D721Med (cell line): Measurements from ENCODE around the gene ALKBH8.
A peak's percentile ranks its signal among the peaks of the same experiment; 100 is the strongest.

Experiments used
- DNase-seq: peaks from one replicate; pipeline ENCODE4 v3.0.0; 2011; ENCODE audit warnings: low spot score; ENCODE audit not compliant: insufficient read length
- FAIRE-seq: peaks from 2 replicates; lab custom pipeline; 2011; peaks lifted over from hg19 to GRCh38; lab: Jason Lieb, UNC
- TF ChIP-seq, protein P1 (sequence below): IDR thresholded peaks from 2 replicates; pipeline ENCODE4 v1.5.1; 2012; ENCODE audit warnings: mild to moderate bottlenecking, control low read depth; ENCODE audit not compliant: insufficient read depth; ENCODE audit errors: missing control alignments

Gene ALKBH8, protein sequence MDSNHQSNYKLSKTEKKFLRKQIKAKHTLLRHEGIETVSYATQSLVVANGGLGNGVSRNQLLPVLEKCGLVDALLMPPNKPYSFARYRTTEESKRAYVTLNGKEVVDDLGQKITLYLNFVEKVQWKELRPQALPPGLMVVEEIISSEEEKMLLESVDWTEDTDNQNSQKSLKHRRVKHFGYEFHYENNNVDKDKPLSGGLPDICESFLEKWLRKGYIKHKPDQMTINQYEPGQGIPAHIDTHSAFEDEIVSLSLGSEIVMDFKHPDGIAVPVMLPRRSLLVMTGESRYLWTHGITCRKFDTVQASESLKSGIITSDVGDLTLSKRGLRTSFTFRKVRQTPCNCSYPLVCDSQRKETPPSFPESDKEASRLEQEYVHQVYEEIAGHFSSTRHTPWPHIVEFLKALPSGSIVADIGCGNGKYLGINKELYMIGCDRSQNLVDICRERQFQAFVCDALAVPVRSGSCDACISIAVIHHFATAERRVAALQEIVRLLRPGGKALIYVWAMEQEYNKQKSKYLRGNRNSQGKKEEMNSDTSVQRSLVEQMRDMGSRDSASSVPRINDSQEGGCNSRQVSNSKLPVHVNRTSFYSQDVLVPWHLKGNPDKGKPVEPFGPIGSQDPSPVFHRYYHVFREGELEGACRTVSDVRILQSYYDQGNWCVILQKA

DNA sequence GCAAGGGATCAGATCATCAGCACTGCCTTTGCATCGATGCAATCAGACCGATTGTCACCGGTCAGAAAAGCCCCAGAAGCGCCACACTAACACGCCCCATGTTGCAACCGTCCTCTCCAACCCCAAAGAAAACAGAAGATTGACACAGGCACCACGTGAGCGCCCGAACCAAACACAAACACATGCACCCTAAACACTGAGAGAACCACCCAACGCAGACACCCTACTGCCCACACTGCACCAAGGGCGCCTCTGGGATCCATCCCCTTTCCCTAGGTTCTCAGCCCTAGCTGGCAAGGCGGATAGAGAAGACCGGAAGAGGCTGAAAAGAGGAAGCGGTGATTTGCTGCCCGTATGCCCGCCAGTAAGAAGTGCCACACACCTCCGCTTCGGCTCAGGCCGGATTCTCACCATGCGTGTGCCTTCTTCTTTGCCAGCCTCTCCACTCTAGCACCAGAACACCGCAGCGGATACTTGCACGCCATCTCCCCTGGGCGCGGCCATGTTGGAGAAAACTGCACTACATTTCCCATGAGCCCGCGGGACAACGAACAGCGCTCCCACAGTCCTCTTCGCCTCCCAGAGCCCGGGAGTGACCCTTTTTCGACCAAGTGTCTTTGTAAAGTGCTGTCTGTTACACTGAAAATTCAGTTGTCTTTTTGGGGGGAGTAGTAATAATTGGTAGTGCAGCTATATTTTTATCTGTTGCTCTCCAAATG, at the start of gene ALKBH8:
Gene ALKBH8, minus strand, starts transcription at position 517 of the 719 bp plus-strand sequence. CDS start 4,842 bp downstream, outside the sequence.
- TF ChIP-seq, protein P1, sequence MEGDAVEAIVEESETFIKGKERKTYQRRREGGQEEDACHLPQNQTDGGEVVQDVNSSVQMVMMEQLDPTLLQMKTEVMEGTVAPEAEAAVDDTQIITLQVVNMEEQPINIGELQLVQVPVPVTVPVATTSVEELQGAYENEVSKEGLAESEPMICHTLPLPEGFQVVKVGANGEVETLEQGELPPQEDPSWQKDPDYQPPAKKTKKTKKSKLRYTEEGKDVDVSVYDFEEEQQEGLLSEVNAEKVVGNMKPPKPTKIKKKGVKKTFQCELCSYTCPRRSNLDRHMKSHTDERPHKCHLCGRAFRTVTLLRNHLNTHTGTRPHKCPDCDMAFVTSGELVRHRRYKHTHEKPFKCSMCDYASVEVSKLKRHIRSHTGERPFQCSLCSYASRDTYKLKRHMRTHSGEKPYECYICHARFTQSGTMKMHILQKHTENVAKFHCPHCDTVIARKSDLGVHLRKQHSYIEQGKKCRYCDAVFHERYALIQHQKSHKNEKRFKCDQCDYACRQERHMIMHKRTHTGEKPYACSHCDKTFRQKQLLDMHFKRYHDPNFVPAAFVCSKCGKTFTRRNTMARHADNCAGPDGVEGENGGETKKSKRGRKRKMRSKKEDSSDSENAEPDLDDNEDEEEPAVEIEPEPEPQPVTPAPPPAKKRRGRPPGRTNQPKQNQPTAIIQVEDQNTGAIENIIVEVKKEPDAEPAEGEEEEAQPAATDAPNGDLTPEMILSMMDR: no peak
- DNase-seq (no peak), FAIRE-seq (no peak)

DNA sequence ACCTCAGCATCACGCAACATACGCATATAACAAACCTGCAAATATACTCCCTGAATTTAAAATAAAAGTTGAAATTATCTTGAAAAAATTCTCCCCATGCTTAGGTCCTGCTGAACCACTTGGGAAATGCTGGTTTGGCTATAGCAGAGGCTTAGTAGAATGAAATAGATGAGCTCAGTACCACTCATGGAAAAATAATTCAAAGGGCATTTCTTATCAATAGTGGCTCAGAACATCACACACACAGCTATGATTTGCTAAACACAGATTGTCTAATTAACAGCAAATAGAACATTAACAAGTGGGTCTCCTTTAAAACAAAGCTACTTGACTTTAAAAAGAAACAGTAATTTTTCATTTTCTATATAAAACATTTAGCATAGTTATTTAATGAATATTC, 46.9 kb upstream of the ALKBH8 start:
- no peak for FAIRE-seq
- DNase-seq: no peak
- TF ChIP-seq, protein P1: no peak

DNA sequence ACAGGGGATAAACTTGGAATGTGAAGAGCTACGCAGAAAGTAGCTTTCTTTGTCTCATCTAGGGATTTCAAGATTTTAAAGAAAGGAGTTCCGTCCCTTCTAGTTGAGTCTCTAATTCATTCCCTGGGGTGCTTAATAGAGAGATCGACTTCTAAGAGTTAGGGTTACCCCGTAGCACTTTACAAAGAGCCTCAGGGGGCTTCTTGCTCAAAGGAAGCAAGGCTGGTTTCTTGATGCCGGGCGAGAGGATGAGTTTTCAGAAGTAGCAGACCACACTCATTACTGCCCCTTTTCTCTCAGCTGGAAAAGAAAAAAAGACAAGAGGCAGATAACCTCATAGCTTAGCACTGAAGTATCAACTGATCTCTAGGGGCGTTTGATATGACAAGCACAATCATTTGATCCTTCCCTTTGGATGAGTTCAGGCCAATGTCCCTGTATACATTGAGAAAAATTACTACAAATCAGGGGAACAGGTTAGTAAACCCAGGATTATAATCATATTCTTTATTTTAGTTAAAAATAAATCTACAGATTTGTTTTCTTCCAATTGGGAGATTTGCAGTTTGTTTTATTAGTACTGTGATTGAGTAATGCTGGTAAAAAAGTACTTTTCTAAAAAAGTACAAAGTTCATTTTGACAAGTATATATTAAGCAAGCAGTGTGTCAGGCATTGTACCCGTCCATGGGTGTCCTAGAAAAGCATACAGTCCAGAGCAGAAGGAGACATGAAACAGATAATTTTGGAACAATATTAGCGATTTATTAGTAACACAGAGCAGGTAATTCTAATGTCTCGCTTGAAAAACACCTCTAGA, 44.1 kb upstream of the ALKBH8 start:
- FAIRE-seq (no peak), DNase-seq (no peak)
- TF ChIP-seq, protein P1: no peak

DNA sequence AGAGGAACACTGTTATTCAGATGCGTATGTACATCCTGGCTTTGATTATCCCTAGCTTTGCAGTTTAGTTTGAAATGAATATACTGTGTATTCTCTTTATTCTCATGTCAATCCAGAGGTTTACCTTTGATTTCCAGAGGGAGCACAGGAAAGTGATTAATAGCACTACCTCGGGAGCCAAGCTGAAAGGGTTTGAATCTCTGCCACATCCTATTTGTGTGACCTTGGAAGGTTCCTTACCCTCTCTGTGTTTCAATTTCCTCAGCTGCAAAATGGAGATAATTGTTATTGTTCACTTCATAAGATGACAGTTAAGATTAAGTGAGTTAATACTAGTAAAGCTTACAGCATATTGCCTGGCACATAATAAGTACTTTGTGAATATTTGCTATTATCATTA, 43.3 kb upstream of the ALKBH8 start:
- no peak for FAIRE-seq
- DNase-seq: no peak
- TF ChIP-seq, protein P1: no peak

DNA sequence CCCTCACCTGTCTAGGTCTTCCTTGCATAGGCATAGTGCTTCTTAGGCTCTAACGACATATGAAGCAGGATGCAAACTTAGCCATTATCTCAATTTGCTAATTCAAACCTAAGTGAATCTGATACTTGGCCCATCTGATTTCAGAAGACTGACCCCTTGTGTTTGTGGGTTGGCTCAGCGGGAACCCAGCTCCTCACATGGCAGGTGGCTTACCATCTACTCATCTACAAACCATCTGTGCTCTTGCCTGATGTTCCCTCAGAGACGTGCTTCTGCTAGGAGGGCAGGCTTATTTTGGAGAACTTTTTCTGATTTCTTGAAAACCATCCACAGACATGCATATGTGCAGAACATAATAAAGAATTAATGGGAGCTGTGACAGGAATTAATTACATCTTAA, 40.6 kb upstream of the ALKBH8 start:
- no peak for DNase-seq

More for the DNA sequence above, 40.6 kb upstream of the ALKBH8 start:
- FAIRE-seq: no peak
- TF ChIP-seq, protein P1: peak; percentile 5
